ENCODE measurements around the gene PLXND1.

Gene PLXND1

GRCh38 chr3:129533406-129533805 lies 73.1 kb downstream of the PLXND1 start:
- H3K4me3 ChIP-seq (ENCODE audit: low read depth, low read length) = no peak overlapping the region
- TF ChIP-seq CTCF (IDR thresholded peaks at IDR 0.05; ENCODE audit: control insufficient read depth, extremely low read depth, insufficient read depth) = no peak
- no peak for DNase-seq (ENCODE audit: low read depth)

GRCh38 chr3:129532261-129532660 lies 74.2 kb downstream of the PLXND1 start:
- H3K4me3 ChIP-seq (ENCODE audit: low read depth, low read length) = no peak overlapping the region
- TF ChIP-seq CTCF (IDR thresholded peaks at IDR 0.05; ENCODE audit: control insufficient read depth, extremely low read depth, insufficient read depth) = no peak
- DNase-seq (ENCODE audit: low read depth) = no peak

GRCh38 chr3:129531699-129532098 lies 74.8 kb downstream of the PLXND1 start:
- DNase-seq (ENCODE audit: low read depth) = no peak
- no peak overlapping the region for H3K4me3 ChIP-seq (ENCODE audit: low read depth, low read length)
- no peak for TF ChIP-seq CTCF (IDR thresholded peaks at IDR 0.05; ENCODE audit: control insufficient read depth, extremely low read depth, insufficient read depth)

- no peak for TF ChIP-seq CTCF (IDR thresholded peaks at IDR 0.05; ENCODE audit: control insufficient read depth, extremely low read depth, insufficient read depth)
- DNase-seq (ENCODE audit: low read depth) = no peak
- no peak overlapping the region for H3K4me3 ChIP-seq (ENCODE audit: low read depth, low read length)
Measured at GRCh38 chr3:129530821-129531220, 75.7 kb downstream of the PLXND1 start.

- DNase-seq (ENCODE audit: low read depth) = no peak
- no peak overlapping the region for H3K4me3 ChIP-seq (ENCODE audit: low read depth, low read length)
- no peak for TF ChIP-seq CTCF (IDR thresholded peaks at IDR 0.05; ENCODE audit: control insufficient read depth, extremely low read depth, insufficient read depth)
Measured at GRCh38 chr3:129530251-129530791, 76.2 kb downstream of the PLXND1 start.

GRCh38 chr3:129529436-129530210 lies 76.9 kb downstream of the PLXND1 start:
- TF ChIP-seq CTCF (IDR thresholded peaks at IDR 0.05; ENCODE audit: control insufficient read depth, extremely low read depth, insufficient read depth) = no peak
- DNase-seq (ENCODE audit: low read depth) = no peak
- H3K4me3 ChIP-seq (ENCODE audit: low read depth, low read length) = no peak overlapping the region
